WTC11 (cell line): ENCODE results near the gene ACRBP. TPM values are rescaled to one million over a fixed set of nuclear protein-coding genes. Genes with fewer than 3 reads are reported as not detected.
A peak's percentile ranks its signal among the peaks of the same experiment; 100 is the strongest.

Experiments used
- ATAC-seq: fragments of 200-7000 bp; cut with Tn5 transposase; 2 replicates; pipeline ENCODE4 v1.10.0; 2021; ENCODE audit warnings: mild to moderate bottlenecking, moderate library complexity
- CTCF ChIA-PET: fragments of 300-600 bp; sonication (Branson Sonifier 250); formaldehyde crosslinking; loops from one replicate; lab custom pipeline; 2021; ENCODE audit warnings: antibody characterized with exemption; lab: Charles Lee
- POLR2A ChIA-PET: fragments of 350-600 bp; sonication (Branson Sonifier 250); formaldehyde crosslinking; loops from one replicate; lab custom pipeline; 2021; ENCODE audit warnings: antibody characterized with exemption; lab: Charles Lee
- DNase-seq: peaks from one replicate; pipeline ENCODE4 v3.0.0; 2021; ENCODE audit warnings: low spot score
- H3K27ac Mint-ChIP-seq: 2 replicates; pipeline ENCODE4 v1.8.0; 2021; ENCODE audit warnings: mixed read lengths
- H3K27me3 Mint-ChIP-seq: 2 replicates; pipeline ENCODE4 v1.8.0; 2021; ENCODE audit warnings: low read depth, mild to moderate bottlenecking, moderate library complexity, mixed read lengths
- H3K36me3 Mint-ChIP-seq: 2 replicates; pipeline ENCODE4 v1.8.0; 2021; ENCODE audit warnings: mixed read lengths
- H3K4me1 Mint-ChIP-seq: 2 replicates; pipeline ENCODE4 v1.8.0; 2022; ENCODE audit warnings: mixed read lengths
- H3K4me3 Mint-ChIP-seq: 2 replicates; pipeline ENCODE4 v1.8.0; 2021; ENCODE audit warnings: mild to moderate bottlenecking, moderate library complexity, mixed read lengths
- H3K9me3 Mint-ChIP-seq: 2 replicates; pipeline ENCODE4 v1.8.0; 2021; ENCODE audit warnings: mixed read lengths
- CREB1 ChIP-seq: sonication (generic); formaldehyde crosslinking; IDR thresholded peaks from 2 replicates; pipeline ENCODE4 v1.8.0; 2023; ENCODE audit warnings: mild to moderate bottlenecking, missing genetic modification reagents
- CREM ChIP-seq: sonication (generic); formaldehyde crosslinking; IDR thresholded peaks from 2 replicates; pipeline ENCODE4 v1.8.1; 2022; ENCODE audit warnings: mild to moderate bottlenecking, missing genetic modification reagents, moderate library complexity
- ELF4 ChIP-seq: sonication (generic); formaldehyde crosslinking; IDR thresholded peaks from 2 replicates; pipeline ENCODE4 v1.8.1; 2022; ENCODE audit warnings: low read depth, mild to moderate bottlenecking, moderate library complexity, missing genetic modification reagents
- ESRRA ChIP-seq: sonication (generic); formaldehyde crosslinking; IDR thresholded peaks from 2 replicates; pipeline ENCODE4 v1.8.1; 2022; ENCODE audit warnings: mild to moderate bottlenecking, missing genetic modification reagents, borderline replicate concordance
- ETV6 ChIP-seq: sonication (generic); formaldehyde crosslinking; IDR thresholded peaks from 2 replicates; pipeline ENCODE4 v1.8.1; 2022; ENCODE audit warnings: mild to moderate bottlenecking, missing genetic modification reagents
- FOXP1 ChIP-seq: sonication (generic); formaldehyde crosslinking; IDR thresholded peaks from 2 replicates; pipeline ENCODE4 v1.8.0; 2022; ENCODE audit warnings: missing genetic modification reagents, mild to moderate bottlenecking, moderate library complexity, borderline replicate concordance
- GTF2I ChIP-seq: fragments of 250-450 bp; sonication (Bioruptor Pico); conservative IDR thresholded peaks from 2 replicates; pipeline ENCODE4 v1.4.0; 2021; ENCODE audit warnings: mild to moderate bottlenecking
- KAT7 ChIP-seq: sonication (generic); formaldehyde crosslinking; IDR thresholded peaks from 2 replicates; pipeline ENCODE4 v1.8.1; 2023; ENCODE audit warnings: missing genetic modification reagents, mild to moderate bottlenecking, borderline replicate concordance
- NFYB ChIP-seq: sonication (generic); formaldehyde crosslinking; conservative IDR thresholded peaks from 2 replicates; pipeline ENCODE4 v1.8.0; 2022; ENCODE audit warnings: low read depth, missing genetic modification reagents
- RELA ChIP-seq: sonication (generic); formaldehyde crosslinking; IDR thresholded peaks from 2 replicates; pipeline ENCODE4 v1.8.1; 2022; ENCODE audit warnings: missing genetic modification reagents, mild to moderate bottlenecking, borderline replicate concordance
- SMAD3 ChIP-seq: sonication (generic); formaldehyde crosslinking; IDR thresholded peaks from 2 replicates; pipeline ENCODE4 v1.8.0; 2022; ENCODE audit warnings: missing genetic modification reagents, mild to moderate bottlenecking, borderline replicate concordance
- SMAD4 ChIP-seq: sonication (generic); formaldehyde crosslinking; IDR thresholded peaks from 2 replicates; pipeline ENCODE4 v1.8.0; 2022; ENCODE audit warnings: mild to moderate bottlenecking, missing genetic modification reagents
- SP1 ChIP-seq: sonication (generic); formaldehyde crosslinking; conservative IDR thresholded peaks from 2 replicates; pipeline ENCODE4 v1.8.1; 2022; ENCODE audit warnings: missing genetic modification reagents
- TCF7 ChIP-seq: sonication (generic); formaldehyde crosslinking; IDR thresholded peaks from 2 replicates; pipeline ENCODE4 v1.8.0; 2022; ENCODE audit warnings: mild to moderate bottlenecking, low read depth, missing genetic modification reagents, moderate library complexity
- TEAD4 ChIP-seq: sonication (generic); formaldehyde crosslinking; IDR thresholded peaks from 2 replicates; pipeline ENCODE4 v1.8.0; 2022; ENCODE audit warnings: mild to moderate bottlenecking, missing genetic modification reagents
- ZNF121 ChIP-seq: sonication (generic); formaldehyde crosslinking; IDR thresholded peaks from 2 replicates; pipeline ENCODE4 v1.8.0; 2023; ENCODE audit warnings: missing genetic modification reagents
- ZNF138 ChIP-seq: sonication (generic); formaldehyde crosslinking; conservative IDR thresholded peaks from 2 replicates; pipeline ENCODE4 v1.8.1; 2022; ENCODE audit warnings: mild to moderate bottlenecking, moderate library complexity, missing genetic modification reagents
- ZNF263 ChIP-seq: sonication (generic); formaldehyde crosslinking; IDR thresholded peaks from 2 replicates; pipeline ENCODE4 v1.8.1; 2022; ENCODE audit warnings: low read depth, mild to moderate bottlenecking, moderate library complexity, missing genetic modification reagents
- ZNF423 ChIP-seq: fragments of 250-450 bp; sonication (Bioruptor Pico); IDR thresholded peaks from 2 replicates; pipeline ENCODE4 v2.1.2; 2022; ENCODE audit warnings: mild to moderate bottlenecking, moderate library complexity
- total RNA-seq: library from RNA; stranded (reverse); gene quantifications from 3 replicates; pipeline ENCODE4 v1.2.3, GENCODE V29; 2021
- TF ChIP-seq, protein P1 (sequence below): sonication (generic); formaldehyde crosslinking; IDR thresholded peaks from 2 replicates; pipeline ENCODE4 v1.8.0; 2022; ENCODE audit warnings: mild to moderate bottlenecking, missing genetic modification reagents
- TF ChIP-seq, protein P2 (sequence below): sonication (generic); formaldehyde crosslinking; IDR thresholded peaks from 2 replicates; pipeline ENCODE4 v1.8.1; 2023; ENCODE audit warnings: mild to moderate bottlenecking, missing genetic modification reagents, moderate library complexity
- TF ChIP-seq, protein P3 (sequence below): sonication (generic); formaldehyde crosslinking; IDR thresholded peaks from 2 replicates; pipeline ENCODE4 v1.8.1; 2023; ENCODE audit warnings: mild to moderate bottlenecking, moderate library complexity, missing genetic modification reagents
- TF ChIP-seq, protein P4 (sequence below): sonication (generic); formaldehyde crosslinking; IDR thresholded peaks from 2 replicates; pipeline ENCODE4 v1.8.1; 2022; ENCODE audit warnings: missing genetic modification reagents, borderline replicate concordance
- TF ChIP-seq, protein P5 (sequence below): sonication (generic); formaldehyde crosslinking; IDR thresholded peaks from 2 replicates; pipeline ENCODE4 v1.8.1; 2023; ENCODE audit warnings: mild to moderate bottlenecking, missing genetic modification reagents, moderate library complexity

Gene ACRBP
- total RNA-seq, 1 experiment from 2014 or later = 2.1 TPM

DNA sequence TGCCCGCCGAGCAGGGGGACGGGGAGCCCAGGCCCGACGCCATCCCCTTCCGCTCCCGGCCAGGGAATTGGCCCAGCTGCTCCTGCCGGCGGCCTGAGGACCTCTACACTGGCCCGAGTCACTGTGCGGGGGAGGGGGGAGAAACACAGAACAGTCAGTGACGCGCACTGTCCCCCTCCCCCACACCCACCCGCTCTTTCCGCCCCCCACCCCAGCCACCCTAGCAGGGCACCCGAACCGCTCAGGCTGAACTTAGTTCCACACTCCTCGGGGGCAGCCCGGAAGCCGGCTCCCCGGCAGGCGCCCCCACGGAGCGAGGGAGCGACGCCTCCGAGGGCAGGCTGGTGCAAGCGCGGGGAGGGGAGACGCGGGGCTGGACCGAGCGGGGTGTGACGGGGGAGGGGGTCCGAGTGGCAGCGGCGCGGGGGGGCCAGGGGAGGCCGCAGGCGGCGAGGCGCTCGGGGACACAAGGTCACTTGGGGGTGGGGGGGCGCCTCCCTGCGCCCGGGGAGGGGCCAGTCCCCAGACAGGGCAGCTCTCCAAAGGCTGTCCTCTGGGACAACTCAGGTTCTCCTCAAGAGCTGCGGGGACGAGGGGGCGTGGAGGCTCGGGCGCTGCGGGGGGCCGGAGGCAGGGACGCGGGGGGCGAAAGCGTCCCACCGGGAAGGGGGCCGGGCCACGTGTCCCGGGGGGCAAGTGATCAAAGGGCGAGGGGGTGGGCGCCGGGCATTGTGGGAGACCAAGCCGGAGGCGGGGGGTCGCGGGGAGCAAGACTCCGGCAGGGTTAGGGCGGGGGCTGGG is 40.7 kb downstream of the ACRBP start:
- ChIA-PET POLR2A (interaction anchor here (0.6 to 1.4 kb wide), 5 partner anchors 9 to 83 kb away, joined by 3 to 5 read pairs (median 3); partner anchors contain the start of gene ZNF384), CTCF (interaction anchor here (0.5 to 1.8 kb wide), 15 partner anchors 10 to 171 kb away, joined by 3 to 12 read pairs (median 3); partner anchors contain the start of gene MLF2)
- Mint-ChIP-seq H3K36me3 (peaks cover 41% of the 10 kb centered on the region), H3K4me3 (no peak overlapping the region; the same call in 1 of the 2 replicates), H3K27me3 (no peaks in the 10 kb centered on the region), H3K27ac (no peak overlapping the region), H3K4me1 (peaks cover 35% of the 10 kb centered on the region), H3K9me3 (no peaks in the 10 kb centered on the region)
- ATAC-seq (peak; percentile 40), DNase-seq (peak; percentile 44)
- TF ChIP-seq, protein P1, sequence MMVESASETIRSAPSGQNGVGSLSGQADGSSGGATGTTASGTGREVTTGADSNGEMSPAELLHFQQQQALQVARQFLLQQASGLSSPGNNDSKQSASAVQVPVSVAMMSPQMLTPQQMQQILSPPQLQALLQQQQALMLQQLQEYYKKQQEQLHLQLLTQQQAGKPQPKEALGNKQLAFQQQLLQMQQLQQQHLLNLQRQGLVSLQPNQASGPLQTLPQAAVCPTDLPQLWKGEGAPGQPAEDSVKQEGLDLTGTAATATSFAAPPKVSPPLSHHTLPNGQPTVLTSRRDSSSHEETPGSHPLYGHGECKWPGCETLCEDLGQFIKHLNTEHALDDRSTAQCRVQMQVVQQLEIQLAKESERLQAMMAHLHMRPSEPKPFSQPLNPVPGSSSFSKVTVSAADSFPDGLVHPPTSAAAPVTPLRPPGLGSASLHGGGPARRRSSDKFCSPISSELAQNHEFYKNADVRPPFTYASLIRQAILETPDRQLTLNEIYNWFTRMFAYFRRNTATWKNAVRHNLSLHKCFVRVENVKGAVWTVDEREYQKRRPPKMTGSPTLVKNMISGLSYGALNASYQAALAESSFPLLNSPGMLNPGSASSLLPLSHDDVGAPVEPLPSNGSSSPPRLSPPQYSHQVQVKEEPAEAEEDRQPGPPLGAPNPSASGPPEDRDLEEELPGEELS (CRISPR knock-in tag) = 0 out of 2 replicates have a peak, but pooled peaks have one; percentile 34
- TF ChIP-seq, protein P2, sequence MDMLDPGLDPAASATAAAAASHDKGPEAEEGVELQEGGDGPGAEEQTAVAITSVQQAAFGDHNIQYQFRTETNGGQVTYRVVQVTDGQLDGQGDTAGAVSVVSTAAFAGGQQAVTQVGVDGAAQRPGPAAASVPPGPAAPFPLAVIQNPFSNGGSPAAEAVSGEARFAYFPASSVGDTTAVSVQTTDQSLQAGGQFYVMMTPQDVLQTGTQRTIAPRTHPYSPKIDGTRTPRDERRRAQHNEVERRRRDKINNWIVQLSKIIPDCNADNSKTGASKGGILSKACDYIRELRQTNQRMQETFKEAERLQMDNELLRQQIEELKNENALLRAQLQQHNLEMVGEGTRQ (CRISPR knock-in tag) = peak; percentile 50; the same call in 1 of the 2 replicates
- no peak for TF ChIP-seq CREM (CRISPR knock-in tag)
- TF ChIP-seq FOXP1 = no peak
- TF ChIP-seq SP1 = no peak
- TF ChIP-seq ZNF423 (CRISPR knock-in tag) = peak; percentile 54
- TF ChIP-seq CREB1 (CRISPR knock-in tag) = no peak
- TF ChIP-seq NFYB (CRISPR knock-in tag) = no peak
- TF ChIP-seq, protein P3, sequence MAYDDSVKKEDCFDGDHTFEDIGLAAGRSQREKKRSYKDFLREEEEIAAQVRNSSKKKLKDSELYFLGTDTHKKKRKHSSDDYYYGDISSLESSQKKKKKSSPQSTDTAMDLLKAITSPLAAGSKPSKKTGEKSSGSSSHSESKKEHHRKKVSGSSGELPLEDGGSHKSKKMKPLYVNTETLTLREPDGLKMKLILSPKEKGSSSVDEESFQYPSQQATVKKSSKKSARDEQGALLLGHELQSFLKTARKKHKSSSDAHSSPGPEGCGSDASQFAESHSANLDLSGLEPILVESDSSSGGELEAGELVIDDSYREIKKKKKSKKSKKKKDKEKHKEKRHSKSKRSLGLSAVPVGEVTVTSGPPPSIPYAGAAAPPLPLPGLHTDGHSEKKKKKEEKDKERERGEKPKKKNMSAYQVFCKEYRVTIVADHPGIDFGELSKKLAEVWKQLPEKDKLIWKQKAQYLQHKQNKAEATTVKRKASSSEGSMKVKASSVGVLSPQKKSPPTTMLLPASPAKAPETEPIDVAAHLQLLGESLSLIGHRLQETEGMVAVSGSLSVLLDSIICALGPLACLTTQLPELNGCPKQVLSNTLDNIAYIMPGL (CRISPR knock-in tag) = 0 out of 2 replicates have a peak, but pooled peaks have one; percentile 32
- TF ChIP-seq ELF4 = no peak
- TF ChIP-seq ZNF138 = no peak
- no peak for TF ChIP-seq GTF2I (CRISPR knock-in tag)
- TF ChIP-seq, protein P4, sequence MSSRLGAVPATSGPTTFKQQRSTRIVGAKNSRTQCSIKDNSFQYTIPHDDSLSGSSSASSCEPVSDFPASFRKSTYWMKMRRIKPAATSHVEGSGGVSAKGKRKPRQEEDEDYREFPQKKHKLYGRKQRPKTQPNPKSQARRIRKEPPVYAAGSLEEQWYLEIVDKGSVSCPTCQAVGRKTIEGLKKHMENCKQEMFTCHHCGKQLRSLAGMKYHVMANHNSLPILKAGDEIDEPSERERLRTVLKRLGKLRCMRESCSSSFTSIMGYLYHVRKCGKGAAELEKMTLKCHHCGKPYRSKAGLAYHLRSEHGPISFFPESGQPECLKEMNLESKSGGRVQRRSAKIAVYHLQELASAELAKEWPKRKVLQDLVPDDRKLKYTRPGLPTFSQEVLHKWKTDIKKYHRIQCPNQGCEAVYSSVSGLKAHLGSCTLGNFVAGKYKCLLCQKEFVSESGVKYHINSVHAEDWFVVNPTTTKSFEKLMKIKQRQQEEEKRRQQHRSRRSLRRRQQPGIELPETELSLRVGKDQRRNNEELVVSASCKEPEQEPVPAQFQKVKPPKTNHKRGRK = no peak
- no peak; the same call in 1 of the 2 replicates for TF ChIP-seq KAT7 (CRISPR knock-in tag)
- TF ChIP-seq ZNF263 = no peak
- TF ChIP-seq, protein P5, sequence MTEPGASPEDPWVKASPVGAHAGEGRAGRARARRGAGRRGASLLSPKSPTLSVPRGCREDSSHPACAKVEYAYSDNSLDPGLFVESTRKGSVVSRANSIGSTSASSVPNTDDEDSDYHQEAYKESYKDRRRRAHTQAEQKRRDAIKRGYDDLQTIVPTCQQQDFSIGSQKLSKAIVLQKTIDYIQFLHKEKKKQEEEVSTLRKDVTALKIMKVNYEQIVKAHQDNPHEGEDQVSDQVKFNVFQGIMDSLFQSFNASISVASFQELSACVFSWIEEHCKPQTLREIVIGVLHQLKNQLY (CRISPR knock-in tag) = no peak
- no peak for TF ChIP-seq ESRRA (CRISPR knock-in tag)
- TF ChIP-seq ZNF121 (CRISPR knock-in tag) = 0 out of 2 replicates have a peak, but pooled peaks have one; percentile 24
- TF ChIP-seq ETV6 (CRISPR knock-in tag) = no peak
- TF ChIP-seq SMAD3 (CRISPR knock-in tag) = no peak
- TF ChIP-seq TEAD4 = no peak
- no peak for TF ChIP-seq SMAD4 (CRISPR knock-in tag)
- 0 out of 2 replicates have a peak, but pooled peaks have one; percentile 44 for TF ChIP-seq TCF7 (CRISPR knock-in tag)
- no peak for TF ChIP-seq RELA (CRISPR knock-in tag)
